ENCODE measurements around the gene PAX7. TPM values are rescaled to one million over a fixed set of nuclear protein-coding genes. Genes with fewer than 3 reads are reported as not detected.

PAX7 gene
- total and polyA plus RNA-seq, 12 donors = not detected

- TF ChIP-seq CTCF (IDR thresholded peaks at IDR 0.05) = no peak
- no peaks in the 10 kb centered on the region for H3K36me3 ChIP-seq
- H3K4me1 ChIP-seq = no peaks in the 10 kb centered on the region
- H3K27ac ChIP-seq = no peak overlapping the region
- peak in 3 of 8 donors; percentile 47 to 51 (median 49) for ATAC-seq
- H3K9me3 ChIP-seq = no peaks in the 10 kb centered on the region
- no peak for DNase-seq
- peaks cover 0 to 76% (median 44%) of the 10 kb centered on the region in 7 donors for H3K27me3 ChIP-seq
- WGBS, 2 donors = 35 to 77% methylated on average over 28 of the region's 28 CpGs
- intact Hi-C loops (cut with DNase I) = no loop called here
- H3K4me3 ChIP-seq = peak overlapping the region in 4 of 10 donors; percentile 10 to 40 (median 25)
These were observed 153.2 kb downstream of the PAX7 start for GRCh38 chr1:18783705-18784481.

GRCh38 chr1:18784482-18784831 is 153.8 kb downstream of the PAX7 start:
- no peaks in the 10 kb centered on the region for H3K4me1 ChIP-seq
- DNase-seq (no peak), ATAC-seq (no peak)
- peaks cover 0 to 76% (median 45%) of the 10 kb centered on the region in 7 donors for H3K27me3 ChIP-seq
- H3K4me3 ChIP-seq = peak overlapping the region in 4 of 10 donors; percentile 10 to 40 (median 25)
- intact Hi-C loops (cut with DNase I) = no loop called here
- H3K9me3 ChIP-seq = no peaks in the 10 kb centered on the region
- WGBS, 2 donors = 36 to 78% methylated on average over 15 of the region's 15 CpGs
- no peak for TF ChIP-seq CTCF (IDR thresholded peaks at IDR 0.05)
- H3K36me3 ChIP-seq = no peaks in the 10 kb centered on the region
- no peak overlapping the region for H3K27ac ChIP-seq

GRCh38 chr1:18786149-18786548 is 155.5 kb downstream of the PAX7 start:
- intact Hi-C loops (cut with DNase I) = no loop called here
- Histone ChIP-seq H3K9me3 (no peaks in the 10 kb centered on the region), H3K36me3 (no peaks in the 10 kb centered on the region), H3K27ac (no peak overlapping the region), H3K27me3 (peaks cover 0 to 74% (median 49%) of the 10 kb centered on the region in 7 donors), H3K4me1 (no peaks in the 10 kb centered on the region), H3K4me3 (no peak overlapping the region)
- ATAC-seq = no peak
- no peak for DNase-seq
- 76 to 77% methylated on average over 3 of the region's 3 CpGs for WGBS, 2 donors
- no peak for TF ChIP-seq CTCF (IDR thresholded peaks at IDR 0.05)

GRCh38 chr1:18787825-18788385 is 157.3 kb downstream of the PAX7 start:
- intact Hi-C loops (cut with DNase I) = no loop called here
- ATAC-seq = no peak
- WGBS, 2 donors = 13 to 15% methylated on average over 3 of the region's 3 CpGs
- H3K36me3 ChIP-seq = no peaks in the 10 kb centered on the region
- no peaks in the 10 kb centered on the region for H3K4me1 ChIP-seq
- DNase-seq = no peak
- no peak overlapping the region for H3K4me3 ChIP-seq
- H3K9me3 ChIP-seq = peaks cover 0 to 7% (median 0%) of the 10 kb centered on the region in 11 donors
- no peak overlapping the region for H3K27ac ChIP-seq
- no peak for TF ChIP-seq CTCF (IDR thresholded peaks at IDR 0.05)
- peaks cover 0 to 78% (median 60%) of the 10 kb centered on the region in 7 donors for H3K27me3 ChIP-seq
